Endometrium (tissue), 2 donors: Measurements from ENCODE around the gene TOB2.

Experiments used
- FAIRE-seq: peaks from 2 replicates; lab custom pipeline; 2012; peaks lifted over from hg19 to GRCh38; lab: Jason Lieb, UNC
- donor health status: control.
- donor health status: control.

The TOB2 gene

DNA sequence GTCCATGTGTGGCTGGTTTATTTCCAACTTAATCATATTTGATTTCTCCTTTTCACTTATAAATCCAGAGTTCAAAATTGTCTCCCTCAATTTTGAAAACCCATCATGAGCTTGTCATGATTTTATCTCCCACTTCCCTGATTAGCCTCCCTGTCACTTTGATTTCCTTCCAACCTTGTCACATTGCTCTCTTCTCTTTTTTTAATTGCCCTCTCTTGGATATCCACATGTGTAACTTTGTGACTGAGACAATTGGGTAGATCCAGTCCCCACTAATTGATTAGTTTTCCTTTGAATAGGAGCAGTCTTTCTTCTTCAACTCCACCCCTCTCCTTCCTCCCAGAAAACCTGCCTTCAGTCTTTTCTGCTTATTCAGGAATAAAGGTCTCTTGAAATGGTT is 62.5 kb downstream of the TOB2 start:
- FAIRE-seq, result no peak
